Parathyroid adenoma (tissue), 2 donors: ENCODE data around the gene FASLG.
A peak's percentile ranks its signal among the peaks of the same experiment; 100 is the strongest.

Experiments
- H2AFZ ChIP-seq: fragments of 300-600 bp; sonication (generic); one replicate; pipeline ENCODE4 v1.7.0; 2017; ENCODE audit warnings: antibody characterized with exemption, mild to moderate bottlenecking
- H3K27ac ChIP-seq: fragments of 300-600 bp; sonication (generic); one replicate; pipeline ENCODE4 v1.7.0; 2017
- H3K27me3 ChIP-seq: fragments of 300-600 bp; sonication (generic); one replicate; pipeline ENCODE4 v1.7.0; 2017; ENCODE audit warnings: low read length; ENCODE audit not compliant: control insufficient read depth, insufficient read depth
- H3K36me3 ChIP-seq: fragments of 300-600 bp; sonication (generic); one replicate; pipeline ENCODE4 v1.7.0; 2017; ENCODE audit warnings: low read length; ENCODE audit not compliant: control insufficient read depth, insufficient read depth
- H3K4me1 ChIP-seq: fragments of 300-600 bp; sonication (generic); one replicate; pipeline ENCODE4 v1.7.0; 2017; ENCODE audit warnings: control low read depth
- H3K4me2 ChIP-seq: fragments of 300-600 bp; sonication (generic); one replicate; pipeline ENCODE4 v1.7.0; 2017; ENCODE audit warnings: low read length
- H3K4me3 ChIP-seq: fragments of 300-600 bp; sonication (generic); one replicate; pipeline ENCODE4 v1.7.0; 2017; ENCODE audit warnings: low read depth, low read length
- H3K79me2 ChIP-seq: fragments of 300-600 bp; sonication (generic); one replicate; pipeline ENCODE4 v1.7.0; 2017; ENCODE audit warnings: control low read depth
- H3K9ac ChIP-seq: fragments of 300-600 bp; sonication (generic); one replicate; pipeline ENCODE4 v1.7.0; 2017; ENCODE audit warnings: mild to moderate bottlenecking
- H3K9me3 ChIP-seq: fragments of 300-600 bp; sonication (generic); one replicate; pipeline ENCODE4 v1.7.0; 2017; ENCODE audit warnings: low read length; ENCODE audit not compliant: control insufficient read depth
- CTCF ChIP-seq: fragments of 300-600 bp; sonication (generic); IDR thresholded peaks from one replicate; pipeline ENCODE4 v1.7.0; 2017; ENCODE audit warnings: antibody characterized with exemption, mild to moderate bottlenecking
- donor health status: primary hyperparathyroidism.

FASLG gene

GRCh38 chr1:172697534-172698002 lies 38.7 kb downstream of the FASLG start:
- no peak overlapping the region for H2AFZ ChIP-seq

GRCh38 chr1:172698224-172698623 lies 39.3 kb downstream of the FASLG start:
- Histone ChIP-seq H3K27me3 (no peaks in the 10 kb centered on the region), H3K27ac (no peak overlapping the region)
- no peak for TF ChIP-seq CTCF

More at GRCh38 chr1:172697534-172698002, 38.7 kb downstream of the FASLG start:
- no peaks in the 10 kb centered on the region for H3K36me3 ChIP-seq
- H3K4me3 ChIP-seq: no peak overlapping the region
- H3K4me2 ChIP-seq: no peak overlapping the region
- H3K79me2 ChIP-seq: no peaks in the 10 kb centered on the region
- no peak overlapping the region for H3K27ac ChIP-seq
- H3K9ac ChIP-seq: no peak overlapping the region
- no peak for TF ChIP-seq CTCF
- H3K27me3 ChIP-seq: no peaks in the 10 kb centered on the region
- H3K9me3 ChIP-seq: no peaks in the 10 kb centered on the region
- H3K4me1 ChIP-seq: no peaks in the 10 kb centered on the region

GRCh38 chr1:172699111-172699510 lies 40.2 kb downstream of the FASLG start:
- no peaks in the 10 kb centered on the region for H3K9me3 ChIP-seq
- no peak overlapping the region for H3K4me2 ChIP-seq
- TF ChIP-seq CTCF: no peak
- no peak overlapping the region for H3K27ac ChIP-seq
- no peaks in the 10 kb centered on the region for H3K27me3 ChIP-seq
- H3K9ac ChIP-seq: no peak overlapping the region
- H3K4me1 ChIP-seq: no peaks in the 10 kb centered on the region
- H3K4me3 ChIP-seq: no peak overlapping the region
- no peak overlapping the region for H2AFZ ChIP-seq
- no peaks in the 10 kb centered on the region for H3K36me3 ChIP-seq
- H3K79me2 ChIP-seq: no peaks in the 10 kb centered on the region

More at GRCh38 chr1:172698224-172698623, 39.3 kb downstream of the FASLG start:
- Histone ChIP-seq H3K36me3 (no peaks in the 10 kb centered on the region), H2AFZ (no peak overlapping the region), H3K79me2 (no peaks in the 10 kb centered on the region), H3K9me3 (no peaks in the 10 kb centered on the region), H3K4me3 (no peak overlapping the region), H3K9ac (no peak overlapping the region), H3K4me2 (peak overlapping the region; percentile 9), H3K4me1 (no peaks in the 10 kb centered on the region)

- Histone ChIP-seq H3K27me3 (no peaks in the 10 kb centered on the region), H3K27ac (no peak overlapping the region), H2AFZ (no peak overlapping the region), H3K4me1 (no peaks in the 10 kb centered on the region), H3K9ac (no peak overlapping the region), H3K36me3 (no peaks in the 10 kb centered on the region), H3K4me3 (no peak overlapping the region), H3K79me2 (no peaks in the 10 kb centered on the region), H3K4me2 (no peak overlapping the region), H3K9me3 (no peaks in the 10 kb centered on the region)
- TF ChIP-seq CTCF: no peak
These were observed 40.9 kb downstream of the FASLG start for GRCh38 chr1:172699695-172700227.

GRCh38 chr1:172700556-172700955 lies 41.7 kb downstream of the FASLG start:
- Histone ChIP-seq H3K9ac (no peak overlapping the region), H3K27ac (no peak overlapping the region), H3K27me3 (no peaks in the 10 kb centered on the region), H3K36me3 (no peaks in the 10 kb centered on the region), H3K4me3 (no peak overlapping the region), H3K79me2 (no peaks in the 10 kb centered on the region), H3K9me3 (no peaks in the 10 kb centered on the region), H3K4me2 (no peak overlapping the region), H2AFZ (no peak overlapping the region), H3K4me1 (no peaks in the 10 kb centered on the region)
- no peak for TF ChIP-seq CTCF
